HCT116 (cell line): ENCODE data around the gene KSR1. TPM values are rescaled to one million over a fixed set of nuclear protein-coding genes. Genes with fewer than 3 reads are reported as not detected.

Source experiments
- ATAC-seq: fragments of 200-7000 bp; cut with Tn5 transposase; 2 replicates; pipeline ENCODE4 v1.9.1; 2020; ENCODE audit warnings: mild to moderate bottlenecking, moderate library complexity
- BruUV-seq: library from RNA; stranded (reverse); fragments of 400-500 nt; replicated peaks from 2 replicates; lab custom pipeline; 2021; lab: Mats Ljungman, UMichigan
- CTCF ChIA-PET: fragments of 300-600 bp; sonication (Branson Sonifier 250); formaldehyde crosslinking; loops from one replicate; lab custom pipeline; 2021; ENCODE audit warnings: antibody characterized with exemption; lab: Charles Lee
- POLR2A ChIA-PET: fragments of 300-600, 350-600 bp; sonication (Branson Sonifier 250); formaldehyde crosslinking; loops from one replicate; lab custom pipeline; 2021; ENCODE audit warnings: antibody characterized with exemption; lab: Charles Lee
- RAD21 ChIA-PET, 2 experiments: fragments of 300-600 bp; sonication (Branson Sonifier 250); formaldehyde crosslinking; loops; one replicate each; lab custom pipeline; 2023; ENCODE audit warnings: low total read pairs in 2 of 2; ENCODE audit not compliant: uncharacterized antibody in 2 of 2, unreplicated experiment in 2 of 2, low non-redundant PET in 1 of 2; lab: Charles Lee
- DNase-seq: peaks from one replicate; pipeline ENCODE4 v3.0.0-alpha.2; 2010; ENCODE audit warnings: low read depth, low spot score
- H2AFZ ChIP-seq: fragments of 200-600 bp; shearing (Covaris generic), sonication (generic); 2 replicates; pipeline ENCODE4 v1.6.1; 2017; ENCODE audit warnings: low read depth, mixed run types, mixed read lengths, antibody characterized with exemption, low read length; ENCODE audit not compliant: poor library complexity, severe bottlenecking
- H3K27ac ChIP-seq: 2 replicates; pipeline ENCODE4 v1.5.1; 2012; ENCODE audit warnings: low read depth, low read length
- H3K27me3 ChIP-seq: fragments of 200-600 bp; sonication (generic); 2 replicates; pipeline ENCODE4 v1.6.1; 2016; ENCODE audit warnings: mixed run types, low read length, mixed read lengths; ENCODE audit not compliant: insufficient read depth
- H3K36me3 ChIP-seq, 2 experiments: fragments of 200-500 bp in 1 of 2; fragments of 200-600 bp in 1 of 2; sonication (Bioruptor generic) in 1 of 2; sonication (generic) in 1 of 2; 2 replicates each; pipeline versions ENCODE4 v1.5.1 to v1.6.1; 2014 to 2016; ENCODE audit warnings: low read length in 2 of 2, inconsistent platforms in 1 of 2, mixed read lengths in 1 of 2, mixed run types in 1 of 2; ENCODE audit not compliant: insufficient read depth in 2 of 2, control insufficient read depth in 1 of 2
- H3K4me1 ChIP-seq, 2 experiments: fragments of 200-600 bp in 1 of 2; sonication (generic) in 1 of 2; 2 replicates each; pipeline versions ENCODE4 v1.5.1 to v1.6.1; 2012 to 2017; ENCODE audit warnings: low read length in 2 of 2, inconsistent platforms in 1 of 2, mild to moderate bottlenecking in 1 of 2, mixed read lengths in 1 of 2, mixed run types in 1 of 2, moderate library complexity in 1 of 2; ENCODE audit not compliant: insufficient read depth in 2 of 2, control insufficient read depth in 1 of 2
- H3K4me2 ChIP-seq: fragments of 200-600 bp; sonication (generic); 2 replicates; pipeline ENCODE4 v1.6.1; 2017; ENCODE audit warnings: mixed run types, low read length, mixed read lengths
- H3K4me3 ChIP-seq, 2 experiments: fragments of 200-600 bp in 1 of 2; sonication (generic) in 1 of 2; replicated peaks in 1 of 2; 2 replicates each; pipeline ENCODE4 v1.5.1; 2011 to 2016; ENCODE audit warnings: low read length in 2 of 2, control low read depth in 1 of 2, low read depth in 1 of 2, mild to moderate bottlenecking in 1 of 2, mixed read lengths in 1 of 2, mixed run types in 1 of 2
- H3K79me2 ChIP-seq: fragments of 200-600 bp; sonication (generic); 2 replicates; pipeline ENCODE4 v1.6.1; 2017; ENCODE audit warnings: mild to moderate bottlenecking, mixed run types, low read length, moderate library complexity, mixed read lengths; ENCODE audit not compliant: insufficient read depth
- H3K9ac ChIP-seq: fragments of 200-600 bp; sonication (generic); 2 replicates; pipeline ENCODE4 v1.6.1; 2016; ENCODE audit warnings: low read length, mixed read lengths
- H3K9me2 ChIP-seq: fragments of 200-600 bp; sonication (generic), shearing (Covaris generic); 2 replicates; pipeline ENCODE4 v1.6.1; 2017; ENCODE audit warnings: mixed run types, mild to moderate bottlenecking, moderate library complexity; ENCODE audit not compliant: insufficient read depth
- H3K9me3 ChIP-seq, 2 experiments: fragments of 200-500 bp in 1 of 2; fragments of 200-600 bp in 1 of 2; sonication (Bioruptor generic) in 1 of 2; sonication (generic) in 1 of 2; 2 replicates each; pipeline ENCODE4 v1.6.1; 2014 to 2017; ENCODE audit warnings: low read length in 2 of 2, mixed read lengths in 2 of 2, inconsistent platforms in 1 of 2, low read depth in 1 of 2, mild to moderate bottlenecking in 1 of 2, mixed run types in 1 of 2, moderate library complexity in 1 of 2; ENCODE audit not compliant: control insufficient read depth in 1 of 2, insufficient read depth in 1 of 2
- H4K20me1 ChIP-seq: fragments of 200-600 bp; sonication (generic), shearing (Covaris generic); 2 replicates; pipeline ENCODE4 v1.6.1; 2017; ENCODE audit warnings: mixed run types, mild to moderate bottlenecking, moderate library complexity; ENCODE audit not compliant: insufficient read depth
- EZH2 ChIP-seq: fragments of 200-600 bp; sonication (generic); IDR thresholded peaks from 2 replicates; pipeline ENCODE4 v1.6.1; 2017; ENCODE audit warnings: antibody characterized with exemption, mixed run types
- EZH2phosphoT487 ChIP-seq: fragments of 200-600 bp; IDR thresholded peaks from 2 replicates; pipeline ENCODE4 v1.6.1; 2018; ENCODE audit warnings: antibody characterized with exemption, borderline replicate concordance
- RAD21 ChIP-seq: IDR thresholded peaks from 2 replicates; pipeline ENCODE4 v1.6.1; 2012; ENCODE audit warnings: low read depth, mild to moderate bottlenecking
- SIN3A ChIP-seq: IDR thresholded peaks from 2 replicates; pipeline ENCODE4 v1.6.1; 2012; ENCODE audit warnings: low read depth
- SP1 ChIP-seq: IDR thresholded peaks from 2 replicates; pipeline ENCODE4 v1.6.1; 2012; ENCODE audit warnings: low read depth
- SRF ChIP-seq: IDR thresholded peaks from 2 replicates; pipeline ENCODE4 v1.6.1; 2012; ENCODE audit warnings: low read depth
- TCF7L2 ChIP-seq: IDR thresholded peaks from 2 replicates; pipeline ENCODE4 v1.7.0; 2011; ENCODE audit warnings: borderline replicate concordance, inconsistent platforms; ENCODE audit not compliant: insufficient read depth, insufficient read length; ENCODE audit errors: extremely low read depth
- ZFX ChIP-seq: fragments of 450-650 bp; IDR thresholded peaks from 2 replicates; pipeline ENCODE4 v1.6.1; 2017
- intact Hi-C: fragments of 100-400 bp; cut with micrococcal nuclease; formaldehyde crosslinking; loops from 2 replicates; pipeline ENCODE4 v1.10.0; 2022
- total RNA-seq: library from RNA; stranded (reverse); gene quantifications from one replicate; pipeline ENCODE4 v1.2.1, GENCODE V29; 2021; ENCODE audit not compliant: unreplicated experiment
- TF ChIP-seq, protein P1 (sequence below), 3 experiments: fragments of 200-600 bp in 1 of 3; sonication (generic) in 1 of 3; IDR thresholded peaks in 2 of 3; conservative IDR thresholded peaks in 1 of 3; 2 replicates each; pipeline ENCODE4 v1.5.1; 2012 to 2017; ENCODE audit warnings: low read depth in 2 of 3, low read length in 2 of 3, antibody characterized with exemption in 1 of 3, borderline replicate concordance in 1 of 3, control low read depth in 1 of 3, mild to moderate bottlenecking in 1 of 3, mixed read lengths in 1 of 3, mixed run types in 1 of 3, moderate library complexity in 1 of 3; ENCODE audit not compliant: insufficient read depth in 1 of 3

KSR1 gene
- total RNA-seq, 1 experiment from 2014 or later = 16.5 TPM

DNA sequence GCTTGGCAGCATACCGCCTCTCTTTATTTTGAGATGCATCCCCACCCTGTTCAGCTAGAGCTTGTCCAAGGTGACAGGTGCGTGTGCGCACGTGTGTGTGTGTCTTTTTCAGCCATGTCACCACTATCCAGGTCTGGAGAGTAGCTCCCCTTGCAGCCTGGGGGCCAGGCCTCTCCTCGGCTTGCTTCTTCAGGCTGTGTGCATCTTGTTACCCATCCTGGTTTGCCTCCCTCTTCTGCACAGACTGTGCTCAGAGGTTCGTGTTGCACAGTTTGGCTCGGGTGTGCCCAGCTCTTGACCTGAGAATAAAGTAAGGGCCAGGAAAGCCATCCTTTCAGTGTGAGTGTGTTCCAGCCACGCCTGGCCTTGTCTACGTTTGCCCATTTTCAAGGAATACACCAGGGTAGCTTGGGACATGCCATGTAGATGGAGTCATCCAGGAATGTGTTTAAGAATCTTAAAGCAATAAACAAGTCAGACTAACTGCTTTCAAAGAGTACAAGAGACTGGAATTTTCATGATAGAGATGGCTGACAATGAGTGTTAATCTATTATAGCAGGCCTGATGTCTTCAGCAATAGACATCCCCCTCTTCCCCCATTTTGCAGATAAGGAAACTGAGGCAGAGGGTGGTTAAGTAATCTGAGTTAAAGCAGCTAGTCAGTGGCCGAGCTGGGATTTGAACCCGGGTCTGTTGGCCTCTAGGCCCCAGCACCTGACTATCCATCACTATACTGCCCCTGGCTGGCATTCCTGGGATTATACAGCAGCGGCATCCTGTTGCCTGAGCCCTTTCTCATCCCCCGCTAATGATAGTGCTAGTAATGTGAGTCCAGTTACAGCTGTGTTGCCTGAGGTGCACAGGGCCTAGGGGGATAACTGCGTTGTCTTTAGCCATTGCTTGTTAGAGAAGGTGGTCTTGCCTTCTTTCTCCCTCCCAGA lies 77.9 kb downstream of the KSR1 start:
- Histone ChIP-seq H3K36me3 (no peaks in the 10 kb centered on the region), H3K9ac (no peak overlapping the region), H3K4me3 (no peak overlapping the region), H3K4me2 (peak overlapping the region; percentile 42), H3K79me2 (no peaks in the 10 kb centered on the region), H2AFZ (no peak overlapping the region), H3K4me1 (peaks cover 7 to 24% of the 10 kb centered on the region in 2 experiments), H3K27me3 (no peaks in the 10 kb centered on the region), H3K9me2 (no peaks in the 10 kb centered on the region), H3K27ac (no peak overlapping the region), H4K20me1 (no peaks in the 10 kb centered on the region), H3K9me3 (no peaks in the 10 kb centered on the region)
- DNase-seq = no peak
- TF ChIP-seq, protein P1, sequence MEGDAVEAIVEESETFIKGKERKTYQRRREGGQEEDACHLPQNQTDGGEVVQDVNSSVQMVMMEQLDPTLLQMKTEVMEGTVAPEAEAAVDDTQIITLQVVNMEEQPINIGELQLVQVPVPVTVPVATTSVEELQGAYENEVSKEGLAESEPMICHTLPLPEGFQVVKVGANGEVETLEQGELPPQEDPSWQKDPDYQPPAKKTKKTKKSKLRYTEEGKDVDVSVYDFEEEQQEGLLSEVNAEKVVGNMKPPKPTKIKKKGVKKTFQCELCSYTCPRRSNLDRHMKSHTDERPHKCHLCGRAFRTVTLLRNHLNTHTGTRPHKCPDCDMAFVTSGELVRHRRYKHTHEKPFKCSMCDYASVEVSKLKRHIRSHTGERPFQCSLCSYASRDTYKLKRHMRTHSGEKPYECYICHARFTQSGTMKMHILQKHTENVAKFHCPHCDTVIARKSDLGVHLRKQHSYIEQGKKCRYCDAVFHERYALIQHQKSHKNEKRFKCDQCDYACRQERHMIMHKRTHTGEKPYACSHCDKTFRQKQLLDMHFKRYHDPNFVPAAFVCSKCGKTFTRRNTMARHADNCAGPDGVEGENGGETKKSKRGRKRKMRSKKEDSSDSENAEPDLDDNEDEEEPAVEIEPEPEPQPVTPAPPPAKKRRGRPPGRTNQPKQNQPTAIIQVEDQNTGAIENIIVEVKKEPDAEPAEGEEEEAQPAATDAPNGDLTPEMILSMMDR (IDR thresholded peaks at IDR 0.05 in 2 of 3, conservative IDR thresholded peaks at IDR 0.05 in 1 of 3; ENCODE audit: borderline replicate concordance in 1 of 3, insufficient read depth in 1 of 3, low read depth in 2 of 3, low read length in 2 of 3) = peak in 2 of 3 experiments; percentile 17 to 23; a peak in 2 of 6 replicates
- TF ChIP-seq SIN3A (no peak), ZFX (no peak), RAD21 (no peak), SP1 (no peak), EZH2 (no peak), TCF7L2 (no peak), EZH2phosphoT487 (no peak), SRF (no peak)
- intact Hi-C loops = no loop called here
- RAD21 ChIA-PET = no interaction called here
- CTCF ChIA-PET = interaction anchor here (1.1 kb wide), 1 partner anchor 68 kb away, joined by 3 read pairs; no protein-coding TSS in a partner anchor
- POLR2A ChIA-PET = no interaction called here
- no TSS peak for BruUV-seq
- ATAC-seq = peak; percentile 78
